NCI-H526 (cell line): ENCODE measurements around the gene HS6ST3.

ENCODE experiments used
- DNase-seq, 2 experiments: peaks; one replicate each; lab custom pipeline; 2025; lab: John Stamatoyannopoulos, UW

HS6ST3 gene

GRCh38 chr13:96661612-96662011 is 571.7 kb downstream of the HS6ST3 start:
- no peak for DNase-seq

GRCh38 chr13:96662036-96662435 is 572.1 kb downstream of the HS6ST3 start:
- DNase-seq: no peak

- no peak for DNase-seq
These were observed 577.5 kb downstream of the HS6ST3 start for GRCh38 chr13:96667294-96668018.

GRCh38 chr13:96671073-96671472 is 581.2 kb downstream of the HS6ST3 start:
- no peak for DNase-seq

GRCh38 chr13:96672016-96672415 is 582.1 kb downstream of the HS6ST3 start:
- DNase-seq: no peak

GRCh38 chr13:96673825-96674224 is 583.9 kb downstream of the HS6ST3 start:
- DNase-seq: no peak

- no peak for DNase-seq
These were observed 587.1 kb downstream of the HS6ST3 start for GRCh38 chr13:96677029-96677428.

GRCh38 chr13:96678801-96679200 is 588.9 kb downstream of the HS6ST3 start:
- no peak for DNase-seq

- DNase-seq: no peak
These were observed 591.0 kb downstream of the HS6ST3 start for GRCh38 chr13:96680898-96681297.

- no peak for DNase-seq
These were observed 591.9 kb downstream of the HS6ST3 start for GRCh38 chr13:96681766-96682165.

GRCh38 chr13:96684469-96684868 is 594.6 kb downstream of the HS6ST3 start:
- no peak for DNase-seq

GRCh38 chr13:96684907-96685306 is 595.0 kb downstream of the HS6ST3 start:
- no peak for DNase-seq

- no peak for DNase-seq
These were observed 596.4 kb downstream of the HS6ST3 start for GRCh38 chr13:96686286-96686685.

- no peak for DNase-seq
These were observed 597.3 kb downstream of the HS6ST3 start for GRCh38 chr13:96687191-96687590.

GRCh38 chr13:96690998-96691397 is 601.1 kb downstream of the HS6ST3 start:
- DNase-seq: no peak

GRCh38 chr13:96696389-96696900 is 606.5 kb downstream of the HS6ST3 start:
- DNase-seq: no peak

- no peak for DNase-seq
These were observed 610.8 kb downstream of the HS6ST3 start for GRCh38 chr13:96700657-96701056.

- DNase-seq: no peak
These were observed 617.2 kb downstream of the HS6ST3 start for GRCh38 chr13:96707146-96707545.

GRCh38 chr13:96710166-96710862 is 620.4 kb downstream of the HS6ST3 start:
- DNase-seq: no peak

- no peak for DNase-seq
These were observed 630.5 kb downstream of the HS6ST3 start for GRCh38 chr13:96720446-96720845.

- DNase-seq: no peak
These were observed 636.7 kb downstream of the HS6ST3 start for GRCh38 chr13:96726651-96727050.

GRCh38 chr13:96728463-96728862 is 638.6 kb downstream of the HS6ST3 start:
- DNase-seq: no peak

GRCh38 chr13:96730676-96731075 is 640.8 kb downstream of the HS6ST3 start:
- DNase-seq: no peak
